ENCODE measurements around the gene YIPF4. TPM values are rescaled to one million over a fixed set of nuclear protein-coding genes. Genes with fewer than 3 reads are reported as not detected.

YIPF4 gene
- total and polyA plus RNA-seq, 2 donors (not counting 3 experiments of a cell fraction or from before 2014, with no cell fraction given), result 8.6 to 40.1 TPM

GRCh38 chr2:32237996-32238395, 39.7 kb upstream of the YIPF4 start:
- no peak for FAIRE-seq
- Histone ChIP-seq H3K4me2 (ENCODE audit: insufficient read depth, low read length) (no peak overlapping the region), H3K4me3 (replicated peaks in 1 of 3; ENCODE audit: insufficient read depth in 1 of 3, low read depth in 1 of 3, low read length in 3 of 3) (no peak overlapping the region), H3K27ac (ENCODE audit: insufficient read depth, low read depth, low read length) (no peak overlapping the region), H4K20me1 (replicated peaks; ENCODE audit: control insufficient read depth, extremely low read depth, insufficient read depth, low read length) (no peaks in the 10 kb centered on the region), H3K79me2 (ENCODE audit: control insufficient read depth, insufficient read depth, low read length) (no peaks in the 10 kb centered on the region), H2AFZ (ENCODE audit: low read depth, low read length) (no peak overlapping the region), H3K9me3 (replicated peaks; ENCODE audit: control insufficient read depth, insufficient read depth, low read length) (no peaks in the 10 kb centered on the region), H3K27me3 (ENCODE audit: control insufficient read depth in 2 of 2, insufficient read depth in 2 of 2, low read length in 2 of 2) (no peaks in the 10 kb centered on the region), H3K9ac (replicated peaks; ENCODE audit: extremely low read depth, insufficient read depth, low read length) (no peak overlapping the region), H3K4me1 (ENCODE audit: control insufficient read depth, extremely low read depth, insufficient read depth, low read length) (no peaks in the 10 kb centered on the region), H3K9me1 (replicated peaks; ENCODE audit: control insufficient read depth, extremely low read depth, insufficient read depth, low read length) (no peaks in the 10 kb centered on the region), H3K36me3 (ENCODE audit: control insufficient read depth in 2 of 2, extremely low read depth in 1 of 2, insufficient read depth in 2 of 2, low read length in 2 of 2) (no peaks in the 10 kb centered on the region)
- ChIA-PET POLR2A (no interaction called here), CTCF (interaction anchor here (1.2 kb wide), 1 partner anchor 9 kb away, joined by 3 read pairs; no protein-coding TSS in a partner anchor)
- no peak for DNase-seq (ENCODE audit: low read depth, low spot score)
- dilution Hi-C loops (cut with MboI; ENCODE audit: extremely low pct_ligation_motif_present, low sequenced_read_pairs), result no loop called here
- BruUV-seq (replicated peaks), result no TSS peak
- intact Hi-C loops (cut with micrococcal nuclease), result no loop called here
- TF ChIP-seq, protein P1, sequence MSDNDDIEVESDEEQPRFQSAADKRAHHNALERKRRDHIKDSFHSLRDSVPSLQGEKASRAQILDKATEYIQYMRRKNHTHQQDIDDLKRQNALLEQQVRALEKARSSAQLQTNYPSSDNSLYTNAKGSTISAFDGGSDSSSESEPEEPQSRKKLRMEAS (IDR thresholded peaks at IDR 0.05; ENCODE audit: insufficient read depth, insufficient read length), result no peak
- TF ChIP-seq, protein P2, sequence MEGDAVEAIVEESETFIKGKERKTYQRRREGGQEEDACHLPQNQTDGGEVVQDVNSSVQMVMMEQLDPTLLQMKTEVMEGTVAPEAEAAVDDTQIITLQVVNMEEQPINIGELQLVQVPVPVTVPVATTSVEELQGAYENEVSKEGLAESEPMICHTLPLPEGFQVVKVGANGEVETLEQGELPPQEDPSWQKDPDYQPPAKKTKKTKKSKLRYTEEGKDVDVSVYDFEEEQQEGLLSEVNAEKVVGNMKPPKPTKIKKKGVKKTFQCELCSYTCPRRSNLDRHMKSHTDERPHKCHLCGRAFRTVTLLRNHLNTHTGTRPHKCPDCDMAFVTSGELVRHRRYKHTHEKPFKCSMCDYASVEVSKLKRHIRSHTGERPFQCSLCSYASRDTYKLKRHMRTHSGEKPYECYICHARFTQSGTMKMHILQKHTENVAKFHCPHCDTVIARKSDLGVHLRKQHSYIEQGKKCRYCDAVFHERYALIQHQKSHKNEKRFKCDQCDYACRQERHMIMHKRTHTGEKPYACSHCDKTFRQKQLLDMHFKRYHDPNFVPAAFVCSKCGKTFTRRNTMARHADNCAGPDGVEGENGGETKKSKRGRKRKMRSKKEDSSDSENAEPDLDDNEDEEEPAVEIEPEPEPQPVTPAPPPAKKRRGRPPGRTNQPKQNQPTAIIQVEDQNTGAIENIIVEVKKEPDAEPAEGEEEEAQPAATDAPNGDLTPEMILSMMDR (IDR thresholded peaks at IDR 0.05; ENCODE audit: extremely low read depth in 1 of 2, insufficient read depth in 1 of 2, low read depth in 1 of 2, low read length in 2 of 2), result no peak
- no peak for TF ChIP-seq EZH2 (IDR thresholded peaks at IDR 0.05; ENCODE audit: borderline replicate concordance, low read depth, low read length, severe bottlenecking)
- TF ChIP-seq GATA2 (IDR thresholded peaks at IDR 0.05; ENCODE audit: insufficient read depth, insufficient read length, low read depth, low read length), result no peak
- TF ChIP-seq FOS (IDR thresholded peaks at IDR 0.05; ENCODE audit: borderline replicate concordance, insufficient read depth, low read length), result no peak
- TF ChIP-seq POLR2A (IDR thresholded peaks at IDR 0.05; ENCODE audit: low read depth, low read length), result no peak
- TF ChIP-seq MYC (IDR thresholded peaks at IDR 0.05; ENCODE audit: low read depth, low read length), result no peak
- TF ChIP-seq JUN (IDR thresholded peaks at IDR 0.05; ENCODE audit: borderline replicate concordance, insufficient read depth, insufficient read length, low read depth), result no peak
- no peak for TF ChIP-seq POLR2AphosphoS5 (IDR thresholded peaks at IDR 0.05; ENCODE audit: insufficient read depth, low read depth, low read length)

Data from endothelial cell of umbilical vein (primary cell).